Measurements from ENCODE around the gene DNAH1.
A peak's percentile ranks its signal among the peaks of the same experiment; 100 is the strongest.

DNAH1 gene

DNA sequence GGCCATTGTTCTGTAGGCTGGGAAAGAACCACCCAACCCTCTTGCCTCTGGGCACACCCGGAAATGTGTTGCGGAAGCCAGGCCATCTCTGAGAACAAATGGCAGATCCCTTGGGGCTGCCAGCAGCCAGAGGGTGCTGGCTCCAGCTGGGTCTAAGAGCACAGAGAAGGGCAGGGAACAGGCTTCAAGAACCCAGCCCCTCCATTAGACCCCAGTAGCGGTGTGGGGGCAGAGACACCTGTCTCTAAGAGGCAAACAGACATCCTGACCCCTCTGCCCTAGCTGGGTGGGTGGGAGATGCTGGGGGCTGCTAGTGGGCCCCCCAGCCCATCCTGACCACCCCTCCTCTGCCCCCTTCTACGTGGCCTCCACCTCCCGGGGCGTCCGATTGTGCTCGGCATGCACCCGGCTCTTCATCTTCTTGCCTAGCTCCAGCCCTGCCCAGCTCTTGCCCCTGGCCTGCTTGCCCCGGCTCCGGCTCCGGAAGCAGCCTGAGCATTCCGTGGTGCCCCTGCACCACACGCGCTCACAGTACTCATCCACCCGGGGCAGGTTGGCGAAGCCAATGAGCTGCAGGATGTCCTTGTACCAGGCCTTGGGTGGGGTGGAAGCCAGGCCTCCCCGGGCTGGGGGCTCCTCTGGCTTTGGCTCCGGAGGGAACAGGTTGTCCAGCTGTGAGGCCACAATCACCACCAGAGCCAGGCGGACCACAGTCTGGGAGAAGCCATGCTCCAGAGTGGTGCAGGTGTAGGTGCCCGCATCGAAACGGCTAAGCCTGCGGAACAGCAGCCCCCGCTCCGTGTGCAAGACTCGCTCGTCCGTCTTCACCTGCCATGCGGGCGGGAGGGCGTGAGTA is 119.4 kb downstream of the DNAH1 start:
- in situ Hi-C loops (cut with HindIII; ENCODE audit: low pct_ligation_motif_present, low pct_unique_long_range_greater_than_20kb, low sequenced_read_pairs): no loop called here
- DNase-seq: no peak

DNA sequence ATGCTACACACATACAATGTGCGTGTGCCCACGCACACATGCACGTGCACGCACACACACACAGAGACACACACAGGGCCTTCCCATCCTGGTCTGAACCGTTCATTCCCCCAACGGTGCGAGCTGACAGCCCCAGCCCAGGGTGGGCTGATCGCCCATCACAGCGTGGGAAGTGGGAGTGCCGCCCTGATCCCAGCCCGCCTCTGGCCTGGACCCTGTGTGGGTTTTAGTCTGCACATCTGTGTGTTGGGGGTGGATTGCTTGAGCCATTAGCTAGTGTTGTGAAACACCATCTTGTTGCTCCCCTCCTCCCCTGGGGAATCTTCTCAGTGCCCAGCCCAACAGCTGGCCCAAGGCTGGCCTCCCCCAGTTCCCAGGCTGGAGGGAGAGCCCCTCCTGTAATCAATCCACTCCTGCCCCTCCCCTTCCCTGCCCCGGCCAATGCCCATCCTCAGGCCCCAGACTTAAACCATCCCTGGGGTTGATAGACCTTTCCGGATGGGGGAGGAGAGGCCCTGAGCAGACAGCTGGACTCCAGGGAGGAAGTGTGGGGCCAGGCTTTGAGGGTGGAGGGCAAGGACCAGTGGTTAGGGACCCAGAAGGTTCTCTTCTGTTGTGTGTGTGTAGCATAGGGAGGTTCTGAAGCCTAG is 120.5 kb downstream of the DNAH1 start:
- DNase-seq: no peak
- in situ Hi-C loops (cut with HindIII; ENCODE audit: low pct_ligation_motif_present, low pct_unique_long_range_greater_than_20kb, low sequenced_read_pairs): no loop called here

- no peak for DNase-seq
- in situ Hi-C loops (cut with HindIII; ENCODE audit: low pct_ligation_motif_present, low pct_unique_long_range_greater_than_20kb, low sequenced_read_pairs): no loop called here
Observed at GRCh38 chr3:52437326-52438103, 121.4 kb downstream of the DNAH1 start.

DNA sequence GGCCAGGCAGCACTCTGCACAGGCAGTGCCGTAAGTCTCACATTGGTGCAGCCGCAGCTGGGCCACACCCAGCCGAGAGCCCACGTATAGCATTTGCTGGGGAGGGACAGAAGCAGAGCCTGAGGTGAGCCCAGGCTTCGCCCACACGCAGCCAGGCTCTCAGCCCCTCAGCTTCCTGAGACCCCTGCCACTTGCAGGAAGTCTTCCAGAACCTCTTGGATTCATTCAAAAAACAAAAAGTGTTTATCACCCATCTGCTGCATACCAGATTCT is 121.9 kb downstream of the DNAH1 start:
- no peak for DNase-seq
- in situ Hi-C loops (cut with HindIII; ENCODE audit: low pct_ligation_motif_present, low pct_unique_long_range_greater_than_20kb, low sequenced_read_pairs): no loop called here

DNA sequence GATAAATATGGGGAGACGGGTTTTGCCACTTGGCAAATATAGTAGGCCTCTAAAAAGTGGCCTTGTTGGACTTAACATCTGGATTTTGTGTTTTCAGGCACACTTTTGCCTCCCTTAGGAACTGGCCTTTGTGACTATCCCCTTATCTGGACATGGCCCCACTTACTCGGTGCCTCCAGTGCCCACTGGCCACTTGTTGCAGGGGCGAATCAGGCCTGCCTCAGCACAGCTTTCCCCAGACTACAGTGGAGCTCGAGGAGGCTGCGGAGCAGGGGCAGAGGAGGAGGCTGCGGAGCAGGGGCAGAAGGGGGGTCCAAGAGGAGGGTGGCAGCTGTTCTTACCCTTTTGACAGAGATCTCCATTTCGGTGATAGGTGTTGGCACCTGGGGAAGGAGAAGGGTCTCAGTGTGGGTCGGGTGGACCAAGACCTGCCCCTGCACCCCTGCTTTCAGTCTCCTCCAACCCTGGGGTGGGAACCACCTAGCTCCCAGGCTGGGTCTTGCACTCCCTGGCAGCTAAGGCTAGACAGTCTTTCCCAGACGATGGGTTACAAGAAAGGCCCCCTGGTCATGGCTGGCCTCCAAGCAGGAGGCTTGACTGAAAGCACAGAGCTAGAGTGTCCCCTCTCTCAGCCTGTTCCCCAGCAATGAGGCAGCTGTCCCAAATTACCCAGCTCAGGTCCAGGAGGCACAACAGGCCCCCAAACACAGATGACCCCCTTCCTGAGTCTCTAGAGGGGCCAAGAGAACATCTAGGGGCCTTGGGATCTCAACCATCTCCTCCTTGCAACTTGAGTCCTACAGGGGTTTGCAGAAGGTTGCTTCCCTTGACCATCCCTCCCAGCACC is 122.7 kb downstream of the DNAH1 start:
- DNase-seq: no peak
- in situ Hi-C loops (cut with HindIII; ENCODE audit: low pct_ligation_motif_present, low pct_unique_long_range_greater_than_20kb, low sequenced_read_pairs): no loop called here

DNA sequence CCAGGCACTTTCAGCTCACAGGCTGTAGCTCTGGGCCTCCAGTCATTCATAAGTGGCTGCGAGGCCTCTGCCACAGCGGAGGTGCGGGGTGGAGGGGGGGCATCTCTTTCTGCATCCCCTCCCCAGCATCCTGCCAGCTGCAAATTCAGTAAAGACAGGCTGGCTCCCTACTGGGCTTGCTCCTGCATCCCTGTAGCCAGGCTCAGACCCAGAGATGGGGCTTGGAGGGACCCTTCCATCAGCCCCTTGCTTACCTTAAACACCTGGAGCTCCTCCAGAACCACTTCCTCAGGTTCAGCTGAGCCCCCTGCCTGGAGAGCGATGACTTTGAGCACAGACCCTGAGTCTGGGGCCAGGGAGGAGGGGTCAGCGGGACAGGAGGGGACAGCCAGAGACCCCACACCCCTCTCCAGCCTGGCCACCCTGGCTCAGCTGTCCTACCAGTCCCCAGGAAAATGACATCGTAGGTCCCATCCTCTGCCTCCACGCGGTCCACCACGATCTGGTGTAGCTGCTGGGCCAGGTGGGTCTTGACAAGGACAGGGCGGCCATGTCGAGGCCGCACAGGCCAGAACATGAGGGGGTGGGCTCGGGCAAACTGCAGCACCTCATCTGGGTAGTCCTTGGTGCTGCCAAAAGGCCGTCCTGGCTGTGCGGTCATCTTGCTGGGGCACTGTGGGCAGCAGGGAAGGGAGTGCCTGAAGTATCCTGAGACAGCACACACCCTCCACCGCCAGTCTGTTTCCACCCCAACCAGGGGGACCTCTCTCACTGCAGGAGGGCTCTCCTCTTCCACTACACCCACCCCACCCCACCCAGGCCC is 123.5 kb downstream of the DNAH1 start:
- in situ Hi-C loops (cut with HindIII; ENCODE audit: low pct_ligation_motif_present, low pct_unique_long_range_greater_than_20kb, low sequenced_read_pairs): no loop called here
- no peak for DNase-seq

- in situ Hi-C loops (cut with HindIII; ENCODE audit: low pct_ligation_motif_present, low pct_unique_long_range_greater_than_20kb, low sequenced_read_pairs): no loop called here
- no peak for DNase-seq
Observed at GRCh38 chr3:52440249-52440551, 124.1 kb downstream of the DNAH1 start.

DNA sequence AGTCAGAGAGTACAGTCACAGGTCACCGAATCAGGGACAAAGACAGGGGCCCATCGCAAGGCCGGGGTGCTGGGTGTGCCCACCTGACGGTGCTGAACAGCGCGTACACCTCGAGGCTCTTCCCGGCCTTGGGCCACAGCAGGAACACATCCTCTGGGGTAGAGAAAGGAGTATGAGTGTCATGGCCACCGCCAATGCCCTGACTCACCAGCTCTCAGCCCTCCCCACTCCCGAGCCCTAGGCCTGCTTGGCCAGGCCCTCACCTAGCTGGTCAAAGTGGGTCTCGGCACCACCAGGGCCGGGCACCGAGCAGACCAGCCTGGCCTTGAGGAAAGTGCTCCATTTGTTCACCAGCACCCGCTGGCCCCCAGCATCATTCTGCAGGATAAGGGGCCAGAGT is 124.6 kb downstream of the DNAH1 start:
- in situ Hi-C loops (cut with HindIII; ENCODE audit: low pct_ligation_motif_present, low pct_unique_long_range_greater_than_20kb, low sequenced_read_pairs): no loop called here
- DNase-seq: no peak

DNA sequence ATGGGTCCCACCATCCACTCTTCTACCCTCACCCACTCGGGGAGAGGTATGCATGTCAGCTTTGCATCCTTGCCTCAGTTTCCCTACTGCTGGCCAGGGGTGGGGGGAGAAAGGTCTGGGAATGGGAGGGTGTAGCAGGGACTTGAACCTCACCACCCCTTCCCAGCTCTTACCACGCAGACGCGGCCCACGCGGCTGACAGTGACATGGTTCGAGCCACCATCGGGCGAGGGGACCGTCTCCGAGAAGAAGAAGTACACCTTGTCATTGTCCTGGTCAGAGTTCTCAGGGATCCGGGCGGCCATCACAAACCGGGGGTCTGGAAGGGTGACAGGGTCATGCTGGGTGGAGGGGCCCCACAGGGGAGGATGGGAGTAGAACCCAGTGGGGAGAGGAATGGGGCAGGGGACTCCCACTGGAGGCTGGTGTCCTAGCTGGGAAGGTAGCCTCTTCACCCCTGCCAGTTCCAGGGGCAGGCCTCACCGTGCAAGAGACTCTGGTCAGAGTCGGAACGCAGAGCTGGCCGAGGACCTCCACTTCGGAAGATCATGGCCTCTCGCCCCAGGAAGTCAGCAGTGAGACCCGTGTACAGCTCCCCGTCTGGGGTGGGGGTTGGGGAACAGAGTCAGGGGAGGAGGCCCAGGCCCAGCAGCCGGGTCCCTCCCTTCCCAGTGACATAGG is 125.1 kb downstream of the DNAH1 start:
- no peak for DNase-seq
- in situ Hi-C loops (cut with HindIII; ENCODE audit: low pct_ligation_motif_present, low pct_unique_long_range_greater_than_20kb, low sequenced_read_pairs): no loop called here

- DNase-seq: no peak
- in situ Hi-C loops (cut with HindIII; ENCODE audit: low pct_ligation_motif_present, low pct_unique_long_range_greater_than_20kb, low sequenced_read_pairs): no loop called here
Observed at GRCh38 chr3:52441772-52442332, 125.7 kb downstream of the DNAH1 start.

DNA sequence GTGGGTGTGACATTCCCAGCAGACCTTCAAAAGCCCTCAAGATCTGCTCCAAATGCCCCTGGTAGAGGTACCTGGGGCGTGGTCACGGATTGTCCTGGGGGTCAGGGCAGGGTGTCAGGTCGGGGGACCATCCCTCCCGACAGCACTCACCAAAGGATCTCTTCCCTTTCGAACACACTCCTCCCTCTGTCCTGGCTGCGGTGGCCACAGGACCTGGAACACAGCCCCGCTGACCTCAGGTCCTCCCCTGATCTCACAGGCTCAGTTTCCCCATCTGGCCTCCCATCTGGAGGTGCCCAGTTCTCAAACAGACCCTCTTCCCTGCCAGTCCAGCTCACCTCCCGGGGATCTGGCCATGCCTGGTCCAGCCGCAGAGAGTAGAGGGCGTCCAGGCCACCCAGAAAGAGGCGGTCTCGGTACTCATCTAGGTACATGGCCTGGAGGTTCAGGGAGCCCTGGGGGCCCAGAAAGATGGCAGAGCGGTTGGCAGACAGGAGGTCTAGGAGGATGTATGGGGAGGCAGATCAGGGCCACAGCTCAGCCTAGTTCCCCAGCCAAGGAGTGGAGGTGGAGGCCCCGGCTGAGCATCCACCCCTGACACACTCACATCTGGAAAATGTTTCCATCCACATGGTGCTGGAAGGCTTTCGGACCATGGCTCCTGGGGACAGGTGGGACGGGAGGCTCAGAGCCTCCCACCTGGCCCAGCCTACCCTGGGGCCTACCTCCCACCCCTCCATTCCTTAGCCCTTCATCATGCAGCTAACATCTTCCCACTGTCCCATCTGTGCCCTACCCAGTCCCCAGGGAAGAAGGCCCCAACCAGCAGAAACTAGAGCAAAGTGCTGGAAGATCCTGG is 126.5 kb downstream of the DNAH1 start:
- in situ Hi-C loops (cut with HindIII; ENCODE audit: low pct_ligation_motif_present, low pct_unique_long_range_greater_than_20kb, low sequenced_read_pairs): no loop called here
- DNase-seq: no peak

DNA sequence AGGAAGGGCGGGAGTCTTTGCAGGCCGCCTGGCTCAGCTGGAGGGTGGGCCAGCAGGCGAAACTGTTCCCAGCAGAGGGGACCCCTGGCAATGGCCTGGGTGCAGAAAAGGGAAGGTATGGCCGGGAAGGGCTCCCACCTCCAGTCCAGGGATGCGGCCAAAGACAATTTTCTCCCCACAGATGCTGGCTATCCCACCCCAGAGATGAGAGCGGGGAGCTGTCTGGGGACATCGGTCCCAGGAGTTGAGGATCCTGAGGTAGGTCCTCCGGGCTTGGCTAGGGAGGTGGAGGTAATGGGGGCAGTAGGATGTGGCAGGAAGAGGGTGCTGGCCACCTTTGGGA is 127.1 kb downstream of the DNAH1 start:
- DNase-seq: no peak
- in situ Hi-C loops (cut with HindIII; ENCODE audit: low pct_ligation_motif_present, low pct_unique_long_range_greater_than_20kb, low sequenced_read_pairs): no loop called here

DNA sequence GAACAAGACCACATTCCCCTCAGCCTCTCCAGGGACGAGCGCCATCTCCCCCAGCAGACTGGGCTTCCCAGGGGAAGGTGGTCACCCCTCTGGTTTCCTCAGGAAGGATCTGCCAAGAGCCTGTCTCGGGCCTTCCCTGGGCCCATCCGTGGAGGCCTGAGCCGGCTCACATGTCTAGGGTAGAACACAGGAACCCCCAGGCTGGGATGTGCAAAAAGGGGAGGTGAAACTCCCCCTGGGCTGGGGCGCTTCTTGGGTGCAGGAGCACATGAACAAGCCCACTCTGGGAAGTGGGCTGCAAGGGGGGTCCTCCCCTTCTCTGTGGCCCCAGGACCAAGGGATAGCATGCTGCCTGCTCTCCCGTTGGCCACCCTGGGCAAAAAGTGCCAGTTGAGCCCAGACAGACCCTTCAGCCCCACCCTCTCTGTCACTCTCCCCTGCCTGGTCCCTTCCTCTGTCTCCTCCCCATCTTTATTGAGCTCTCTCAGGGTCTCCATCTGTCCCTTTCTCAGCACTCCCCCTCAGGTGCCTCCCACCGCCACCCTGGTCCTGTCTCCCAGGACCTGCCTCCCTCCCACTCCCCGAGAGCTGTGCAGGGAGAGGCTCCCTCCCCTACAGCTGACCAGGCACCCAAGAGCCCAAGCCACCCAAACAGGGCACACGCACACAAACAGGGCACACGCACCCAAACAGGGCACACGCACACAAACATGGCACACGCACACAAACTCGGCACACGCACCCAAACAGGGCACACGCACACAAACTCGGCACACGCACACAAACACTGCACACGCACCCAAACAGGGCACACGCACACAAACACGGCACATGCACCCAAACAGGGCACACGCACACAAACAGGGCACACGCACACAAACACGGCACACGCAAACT is 127.9 kb downstream of the DNAH1 start:
- in situ Hi-C loops (cut with HindIII; ENCODE audit: low pct_ligation_motif_present, low pct_unique_long_range_greater_than_20kb, low sequenced_read_pairs): no loop called here
- DNase-seq: no peak

DNA sequence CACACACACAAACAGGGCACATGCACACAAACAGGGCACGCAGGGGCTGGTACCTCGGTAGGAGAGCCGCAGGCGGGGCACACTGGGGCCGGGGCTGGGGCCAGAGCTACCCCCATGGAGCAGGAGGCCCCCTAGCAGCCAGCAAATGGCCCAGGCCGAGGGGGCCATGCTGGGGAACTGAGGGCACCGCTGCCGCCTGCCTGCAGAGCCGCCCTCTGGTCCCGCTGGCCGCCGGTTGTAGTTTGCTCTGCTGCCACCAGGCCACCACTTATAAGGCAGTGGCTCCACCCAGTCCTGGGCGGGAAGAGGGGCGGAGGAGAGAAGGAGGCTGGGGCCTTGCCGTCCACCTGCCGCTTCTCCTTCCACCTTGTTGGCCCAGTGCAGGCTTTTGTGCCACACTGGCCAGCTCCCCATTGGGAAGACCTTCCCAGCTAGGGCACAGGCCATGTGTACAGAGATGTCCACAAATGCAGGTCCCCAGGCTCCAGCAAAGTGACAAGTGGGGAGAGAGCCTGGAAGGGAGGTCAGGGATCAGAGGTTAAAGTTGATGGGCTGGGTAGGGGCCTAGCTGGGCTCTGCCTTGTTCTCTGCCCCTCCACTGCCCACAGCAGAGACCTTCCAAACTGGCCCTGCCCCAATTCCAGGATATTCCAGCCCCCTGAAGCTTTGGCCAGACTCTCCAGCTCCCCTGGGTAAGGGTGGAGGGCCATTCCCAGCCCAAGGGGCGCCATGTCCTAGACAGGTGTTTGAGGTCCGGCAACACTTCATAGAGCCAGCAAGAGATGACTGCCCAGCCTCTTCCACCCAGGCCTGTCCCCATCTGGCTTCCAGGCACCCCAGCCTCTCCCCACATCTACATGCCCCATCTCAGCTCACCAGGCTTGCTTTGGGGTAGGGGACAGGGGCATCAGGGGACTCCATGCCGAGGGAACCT is 129.0 kb downstream of the DNAH1 start, which contains the start of gene SEMA3G:
TSS of gene SEMA3G (minus strand) at position 244 of the 934 bp plus-strand sequence. CDS start at position 168, 76 bp downstream.
- DNase-seq: peak; percentile 32
- in situ Hi-C loops (cut with HindIII; ENCODE audit: low pct_ligation_motif_present, low pct_unique_long_range_greater_than_20kb, low sequenced_read_pairs): no loop called here

- in situ Hi-C loops (cut with HindIII; ENCODE audit: low pct_ligation_motif_present, low pct_unique_long_range_greater_than_20kb, low sequenced_read_pairs): no loop called here
Observed at GRCh38 chr3:52446042-52446441, 129.9 kb downstream of the DNAH1 start.

More at GRCh38 chr3:52446042-52446441, 129.9 kb downstream of the DNAH1 start:
- no peak for DNase-seq
